ENCODE data around the gene BRD1.

DNA sequence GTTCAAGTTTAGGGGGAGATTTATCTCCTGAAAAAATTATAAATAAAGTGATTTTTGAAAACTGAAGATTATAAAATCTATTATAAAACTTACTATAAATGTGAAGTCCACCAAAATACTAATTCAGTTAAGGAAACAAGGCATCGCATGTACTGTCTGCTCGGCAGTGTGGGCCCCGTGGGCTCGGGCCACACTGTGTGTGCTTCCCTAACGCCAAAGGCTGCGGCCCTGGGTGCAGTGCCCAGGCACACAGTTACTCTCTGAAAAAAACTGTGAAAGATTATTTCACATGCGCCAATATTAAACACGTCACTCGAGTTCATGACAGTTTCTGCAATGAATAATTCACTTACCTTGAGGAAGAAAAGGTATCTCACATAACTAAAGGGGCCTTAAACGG is 39.8 kb downstream of the BRD1 start:
- TF ChIP-seq, protein P1, sequence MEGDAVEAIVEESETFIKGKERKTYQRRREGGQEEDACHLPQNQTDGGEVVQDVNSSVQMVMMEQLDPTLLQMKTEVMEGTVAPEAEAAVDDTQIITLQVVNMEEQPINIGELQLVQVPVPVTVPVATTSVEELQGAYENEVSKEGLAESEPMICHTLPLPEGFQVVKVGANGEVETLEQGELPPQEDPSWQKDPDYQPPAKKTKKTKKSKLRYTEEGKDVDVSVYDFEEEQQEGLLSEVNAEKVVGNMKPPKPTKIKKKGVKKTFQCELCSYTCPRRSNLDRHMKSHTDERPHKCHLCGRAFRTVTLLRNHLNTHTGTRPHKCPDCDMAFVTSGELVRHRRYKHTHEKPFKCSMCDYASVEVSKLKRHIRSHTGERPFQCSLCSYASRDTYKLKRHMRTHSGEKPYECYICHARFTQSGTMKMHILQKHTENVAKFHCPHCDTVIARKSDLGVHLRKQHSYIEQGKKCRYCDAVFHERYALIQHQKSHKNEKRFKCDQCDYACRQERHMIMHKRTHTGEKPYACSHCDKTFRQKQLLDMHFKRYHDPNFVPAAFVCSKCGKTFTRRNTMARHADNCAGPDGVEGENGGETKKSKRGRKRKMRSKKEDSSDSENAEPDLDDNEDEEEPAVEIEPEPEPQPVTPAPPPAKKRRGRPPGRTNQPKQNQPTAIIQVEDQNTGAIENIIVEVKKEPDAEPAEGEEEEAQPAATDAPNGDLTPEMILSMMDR (IDR thresholded peaks at IDR 0.05; ENCODE audit: poor library complexity): no peak
- TF ChIP-seq EZH2 (IDR thresholded peaks at IDR 0.05; ENCODE audit: borderline replicate concordance): no peak
